Stimulated activated CD4-positive, alpha-beta T cell treated with anti-CD3 and anti-CD28 coated beads, Interleukin-4, amount 100 ng/mL, for 48 hours (primary cell): Measurements from ENCODE around the gene CDH2.
"Not testable (repeated sequence)": the region's sequence is repeated elsewhere in the genome, so short reads cannot be mapped to it uniquely, and the experiment has no call there.

Experiments used
- DNase-seq, 2 donors: peaks; one replicate each; pipeline ENCODE4 v3.0.0-alpha.2; 2020; ENCODE audit warnings: low read depth in 2 of 2

CDH2 gene

GRCh38 chr18:27921904-27922751 lies 254.8 kb downstream of the CDH2 start:
- no peak for DNase-seq

- DNase-seq: no peak
These were observed 255.5 kb downstream of the CDH2 start for GRCh38 chr18:27921392-27921791.

- DNase-seq: no peak
These were observed 256.1 kb downstream of the CDH2 start for GRCh38 chr18:27920836-27921235.

- DNase-seq: not testable (repeated sequence)
These were observed 270.7 kb downstream of the CDH2 start for GRCh38 chr18:27906189-27906588.

GRCh38 chr18:27903906-27904305 lies 273.0 kb downstream of the CDH2 start:
- DNase-seq: no peak

- DNase-seq: no peak
These were observed 275.3 kb downstream of the CDH2 start for GRCh38 chr18:27901424-27902226.
